ENCODE data around the gene CXCL17. TPM values are rescaled to one million over a fixed set of nuclear protein-coding genes. Genes with fewer than 3 reads are reported as not detected.

Gene CXCL17
- total RNA-seq, 4 donors from 2014 or later = not detected

DNA sequence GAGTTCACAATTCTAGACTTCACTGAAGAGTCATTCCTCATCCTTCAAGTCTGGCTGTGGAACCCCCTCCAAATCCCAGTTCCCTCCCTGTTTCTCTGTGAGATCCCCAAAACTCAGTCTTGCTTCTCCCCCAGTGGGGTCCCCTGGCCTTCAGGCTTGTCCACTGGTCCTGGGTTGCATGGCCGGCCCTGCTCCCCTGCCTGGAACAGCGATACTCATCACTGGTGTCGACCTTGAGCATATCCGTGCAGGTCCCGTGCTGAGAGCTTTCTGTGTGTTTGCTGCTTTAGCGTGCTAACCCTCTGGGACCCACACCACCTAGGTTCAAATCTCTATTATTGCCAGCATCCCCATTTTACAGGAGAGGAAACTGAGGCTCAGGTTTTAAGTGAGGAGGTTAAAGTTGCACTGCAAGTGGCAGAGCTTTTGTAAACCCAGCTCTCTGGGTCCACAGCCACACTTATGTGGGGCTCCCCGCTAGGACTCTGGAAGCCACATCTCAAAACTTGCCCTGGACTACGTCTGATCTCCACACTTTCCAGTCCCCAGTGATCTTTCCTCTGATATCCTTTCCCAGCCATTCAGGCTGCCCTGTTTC lies 31.1 kb downstream of the CXCL17 start:
- TF ChIP-seq, protein P1, sequence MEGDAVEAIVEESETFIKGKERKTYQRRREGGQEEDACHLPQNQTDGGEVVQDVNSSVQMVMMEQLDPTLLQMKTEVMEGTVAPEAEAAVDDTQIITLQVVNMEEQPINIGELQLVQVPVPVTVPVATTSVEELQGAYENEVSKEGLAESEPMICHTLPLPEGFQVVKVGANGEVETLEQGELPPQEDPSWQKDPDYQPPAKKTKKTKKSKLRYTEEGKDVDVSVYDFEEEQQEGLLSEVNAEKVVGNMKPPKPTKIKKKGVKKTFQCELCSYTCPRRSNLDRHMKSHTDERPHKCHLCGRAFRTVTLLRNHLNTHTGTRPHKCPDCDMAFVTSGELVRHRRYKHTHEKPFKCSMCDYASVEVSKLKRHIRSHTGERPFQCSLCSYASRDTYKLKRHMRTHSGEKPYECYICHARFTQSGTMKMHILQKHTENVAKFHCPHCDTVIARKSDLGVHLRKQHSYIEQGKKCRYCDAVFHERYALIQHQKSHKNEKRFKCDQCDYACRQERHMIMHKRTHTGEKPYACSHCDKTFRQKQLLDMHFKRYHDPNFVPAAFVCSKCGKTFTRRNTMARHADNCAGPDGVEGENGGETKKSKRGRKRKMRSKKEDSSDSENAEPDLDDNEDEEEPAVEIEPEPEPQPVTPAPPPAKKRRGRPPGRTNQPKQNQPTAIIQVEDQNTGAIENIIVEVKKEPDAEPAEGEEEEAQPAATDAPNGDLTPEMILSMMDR (IDR thresholded peaks at IDR 0.05; ENCODE audit: low read depth) = no peak

DNA sequence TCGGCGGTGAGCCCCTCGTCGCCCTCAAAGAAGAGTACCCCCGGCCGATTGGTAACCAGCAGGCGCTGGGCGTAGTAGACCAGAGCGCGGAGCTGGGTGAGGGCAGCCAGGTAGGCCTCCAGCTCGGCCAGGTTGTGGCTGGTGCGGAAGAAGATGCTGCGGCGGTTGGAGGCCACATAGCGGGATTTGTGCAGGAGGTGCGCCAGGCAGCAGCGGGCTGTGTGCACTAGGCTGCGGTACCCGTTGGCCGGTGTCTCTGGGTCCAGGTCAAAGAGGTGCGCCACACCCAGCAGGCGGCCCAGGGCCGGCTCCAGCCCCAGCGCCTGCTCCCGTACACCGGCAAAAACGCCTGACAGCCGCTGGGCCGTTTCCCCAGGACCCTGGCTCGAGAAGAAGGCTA lies 32.4 kb downstream of the CXCL17 start:
- TF ChIP-seq, protein P1 (IDR thresholded peaks at IDR 0.05; ENCODE audit: low read depth) = no peak

DNA sequence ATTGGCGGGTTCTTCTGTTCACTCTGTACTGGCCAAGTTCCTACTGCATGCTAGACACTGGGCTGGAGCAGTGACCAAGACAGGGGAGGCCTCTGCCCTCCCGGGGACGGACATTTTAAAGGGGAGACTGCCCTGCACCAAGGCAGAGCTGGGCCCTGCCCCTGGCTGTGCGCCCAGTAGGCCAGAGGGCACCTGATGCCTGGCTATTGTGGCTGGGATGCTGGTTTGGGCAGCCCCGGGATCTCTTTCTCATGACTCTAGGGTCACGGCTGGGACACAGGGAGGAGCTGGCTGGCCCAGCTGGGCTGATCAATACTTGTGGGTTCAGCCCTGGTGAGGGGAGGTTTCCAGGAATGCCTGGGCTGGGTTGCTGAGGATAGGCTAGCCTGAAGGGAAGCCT lies 33.3 kb downstream of the CXCL17 start:
- TF ChIP-seq, protein P1 (IDR thresholded peaks at IDR 0.05; ENCODE audit: low read depth) = no peak

DNA sequence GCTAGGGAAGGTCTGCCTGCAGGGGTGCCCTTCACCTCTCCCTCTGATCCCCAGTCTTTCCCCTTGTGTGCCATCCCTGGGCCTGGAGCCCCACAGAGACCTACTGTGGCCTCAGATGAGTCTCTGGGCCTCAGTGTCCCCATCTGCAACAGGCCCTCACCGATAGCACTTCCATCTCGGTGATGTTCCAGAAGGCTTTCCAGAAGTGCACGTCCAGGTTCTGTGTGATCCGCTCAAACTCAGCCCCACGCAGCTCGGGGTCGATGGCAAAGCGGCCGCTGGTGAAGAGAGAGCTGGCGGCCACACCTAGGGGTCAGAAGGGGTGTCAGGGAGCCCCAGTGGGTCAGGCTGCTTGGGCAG lies 35.0 kb downstream of the CXCL17 start:
- TF ChIP-seq, protein P1 (IDR thresholded peaks at IDR 0.05; ENCODE audit: low read depth) = no peak

DNA sequence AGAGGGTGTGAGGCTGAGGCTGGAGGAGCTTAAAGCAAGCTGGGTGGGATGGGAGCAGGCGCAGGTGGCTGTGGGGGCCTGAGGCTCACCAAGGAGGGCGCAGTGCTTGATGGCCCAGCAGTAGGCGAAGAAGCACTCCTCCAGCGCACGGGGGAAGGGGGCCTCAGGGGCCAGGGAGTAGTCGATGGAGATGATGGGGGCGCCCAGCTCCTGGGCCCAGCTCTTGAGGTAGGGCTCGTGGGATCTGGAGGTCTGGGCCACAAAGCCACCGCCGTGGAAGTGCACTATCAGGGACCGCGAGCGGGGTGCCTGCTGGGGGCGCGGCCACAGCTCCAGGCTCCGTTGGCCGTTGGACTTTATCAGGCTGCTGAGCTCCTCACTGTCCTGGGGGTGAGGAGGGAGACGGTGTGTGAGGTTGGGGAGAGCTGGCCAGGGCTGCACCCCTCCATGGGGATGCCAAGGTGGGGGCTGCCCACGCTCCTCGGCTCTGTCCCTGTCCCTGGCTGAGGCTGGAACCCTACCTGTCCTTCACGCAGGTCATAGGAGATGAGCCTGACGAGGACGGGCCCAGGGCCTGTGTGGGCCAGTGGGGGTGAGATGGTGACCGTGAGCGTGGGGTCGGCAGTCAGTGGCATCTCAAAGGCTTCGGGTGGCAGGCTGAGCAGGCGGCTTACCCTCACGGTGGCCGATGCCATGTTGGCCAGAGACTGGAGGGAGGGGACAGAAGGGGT lies 35.5 kb downstream of the CXCL17 start:
- TF ChIP-seq, protein P1 (IDR thresholded peaks at IDR 0.05; ENCODE audit: low read depth) = no peak

DNA sequence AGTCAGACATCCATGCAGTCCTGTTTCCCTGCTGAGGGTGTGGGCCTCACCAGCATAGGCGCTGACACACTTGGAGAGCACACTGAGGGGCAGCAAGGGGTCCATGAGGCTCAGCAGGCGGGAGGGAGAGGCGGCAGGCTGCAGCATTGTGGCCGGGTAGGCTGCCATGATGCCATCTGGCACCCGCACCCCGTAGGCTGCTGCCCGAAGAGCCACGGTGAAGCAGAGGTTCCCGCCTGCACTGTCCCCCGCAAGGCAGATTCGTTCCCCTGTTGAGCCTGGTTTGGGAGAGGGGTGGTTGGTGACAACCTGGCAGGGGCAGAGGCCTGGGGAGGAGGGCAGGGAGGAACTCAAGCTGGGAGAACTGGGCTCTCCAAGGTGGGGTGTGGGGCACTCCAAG lies 36.6 kb downstream of the CXCL17 start:
- TF ChIP-seq, protein P1 (IDR thresholded peaks at IDR 0.05; ENCODE audit: low read depth) = no peak

DNA sequence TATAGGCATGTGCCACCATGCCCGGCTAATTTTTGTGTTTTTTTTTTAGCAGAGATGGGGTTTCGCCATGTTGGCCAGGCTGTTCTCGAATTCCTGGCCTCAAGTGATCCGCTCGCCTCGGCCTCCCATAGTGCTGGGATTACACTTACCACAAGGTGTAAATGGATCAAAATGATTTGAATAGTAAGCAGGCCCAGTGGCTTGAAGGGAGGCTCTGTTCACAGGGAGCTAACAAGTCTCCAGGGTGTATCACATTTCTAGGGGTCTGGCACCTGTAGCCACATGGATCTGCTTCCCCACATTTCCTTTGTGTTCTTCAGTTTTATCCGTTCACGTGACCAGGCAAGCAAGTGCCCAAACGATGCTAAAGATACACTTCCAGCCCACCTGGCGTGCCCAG lies 39.2 kb downstream of the CXCL17 start:
- TF ChIP-seq, protein P1 (IDR thresholded peaks at IDR 0.05; ENCODE audit: low read depth) = no peak
